Panc1 (cell line): ENCODE measurements around the gene LIN28A. TPM values are rescaled to one million over a fixed set of nuclear protein-coding genes. Genes with fewer than 3 reads are reported as not detected.

Source experiments
- ATAC-seq: fragments of 200-7000 bp; cut with Tn5 transposase; 2 replicates; pipeline ENCODE4 v1.9.1; 2020; ENCODE audit warnings: mild to moderate bottlenecking, moderate library complexity
- BruUV-seq: library from RNA; stranded (reverse); fragments of 400-500 nt; replicated peaks from 2 replicates; lab custom pipeline; 2021; lab: Mats Ljungman, UMichigan
- CTCF ChIA-PET: fragments of 300-600 bp; sonication (Branson Sonifier 250); formaldehyde crosslinking; loops from one replicate; lab custom pipeline; 2022; ENCODE audit warnings: antibody characterized with exemption; lab: Charles Lee
- POLR2A ChIA-PET: fragments of 300-600 bp; sonication (Branson Sonifier 250); formaldehyde crosslinking; loops from one replicate; lab custom pipeline; 2022; ENCODE audit warnings: antibody characterized with exemption; lab: Charles Lee
- DNase-seq: peaks from one replicate; pipeline ENCODE4 v3.0.0-alpha.2; 2010; ENCODE audit warnings: low read depth, low spot score
- H3K27ac ChIP-seq: 2 replicates; pipeline ENCODE4 v1.5.1; 2011; ENCODE audit warnings: mild to moderate bottlenecking, low read length, inconsistent platforms
- H3K27me3 ChIP-seq: fragments of 200-500 bp; sonication (Bioruptor generic); 2 replicates; pipeline ENCODE4 v1.6.0; 2014; ENCODE audit warnings: low read length, inconsistent platforms; ENCODE audit not compliant: control insufficient read depth, insufficient read depth
- H3K36me3 ChIP-seq: fragments of 200-500 bp; sonication (Bioruptor generic); 2 replicates; pipeline ENCODE4 v1.5.1; 2014; ENCODE audit warnings: inconsistent platforms, mild to moderate bottlenecking, low read length, moderate library complexity; ENCODE audit not compliant: control insufficient read depth, insufficient read depth
- H3K4me1 ChIP-seq: 2 replicates; pipeline ENCODE4 v1.5.1; 2011; ENCODE audit warnings: inconsistent platforms, mild to moderate bottlenecking, low read length, moderate library complexity; ENCODE audit not compliant: control insufficient read depth, insufficient read depth
- H3K4me3 ChIP-seq, 2 experiments: 2 replicates each; pipeline ENCODE4 v1.5.1; 2011 to 2012; ENCODE audit warnings: low read depth in 2 of 2, low read length in 2 of 2, mild to moderate bottlenecking in 2 of 2, inconsistent platforms in 1 of 2, moderate library complexity in 1 of 2
- H3K9me3 ChIP-seq: fragments of 200-500 bp; sonication (Bioruptor generic); 2 replicates; pipeline ENCODE4 v1.5.1; 2014; ENCODE audit warnings: low read depth, mild to moderate bottlenecking, inconsistent platforms, low read length, moderate library complexity; ENCODE audit not compliant: control insufficient read depth, insufficient read depth
- CTCF ChIP-seq: fragments of 450-650 bp; IDR thresholded peaks from 2 replicates; pipeline ENCODE4 v1.5.1; 2017; ENCODE audit warnings: mild to moderate bottlenecking
- POLR2AphosphoS5 ChIP-seq: IDR thresholded peaks from 2 replicates; pipeline ENCODE4 v1.6.1; 2012; ENCODE audit warnings: mild to moderate bottlenecking, low read depth, low read length, moderate library complexity
- REST ChIP-seq, 2 experiments: IDR thresholded peaks; 2 replicates each; pipeline ENCODE4 v1.6.1; 2011 to 2012; ENCODE audit warnings: low read depth in 2 of 2, control low read depth in 1 of 2, low read length in 1 of 2, mild to moderate bottlenecking in 1 of 2, moderate library complexity in 1 of 2; ENCODE audit not compliant: insufficient read depth in 1 of 2
- SIN3A ChIP-seq: IDR thresholded peaks from 2 replicates; pipeline ENCODE4 v1.6.1; 2012; ENCODE audit warnings: low read depth, mild to moderate bottlenecking, low read length, moderate library complexity, borderline replicate concordance; ENCODE audit not compliant: insufficient read depth
- TCF7L2 ChIP-seq: IDR thresholded peaks from 2 replicates; pipeline ENCODE4 v1.6.1; 2011; ENCODE audit warnings: mild to moderate bottlenecking, low read depth, low read length, inconsistent platforms
- in situ Hi-C: cut with HindIII; loops from 2 replicates; pipeline ENCODE4 v1.10.0; 2016; ENCODE audit warnings: low sequenced_read_pairs, low pct_unique_long_range_greater_than_20kb
- intact Hi-C: fragments of 100-400 bp; cut with micrococcal nuclease; formaldehyde crosslinking; loops from one replicate; pipeline ENCODE4 v1.10.0; 2022; ENCODE audit not compliant: unreplicated experiment
- total RNA-seq: library from RNA; stranded (reverse); gene quantifications from one replicate; pipeline ENCODE4 v1.2.1, GENCODE V29; 2021; ENCODE audit not compliant: unreplicated experiment

LIN28A gene
- total RNA-seq, 1 experiment from 2014 or later, result 0.64 TPM

GRCh38 chr1:26405281-26405915, 5.2 kb upstream of the LIN28A start:
- Histone ChIP-seq H3K27me3 (no peaks in the 10 kb centered on the region), H3K36me3 (no peaks in the 10 kb centered on the region), H3K27ac (no peak overlapping the region), H3K4me3 (no peak overlapping the region), H3K4me1 (peaks cover 8% of the 10 kb centered on the region), H3K9me3 (no peaks in the 10 kb centered on the region)
- BruUV-seq, result no TSS peak
- in situ Hi-C loops, result no loop called here
- intact Hi-C loops, result no loop called here
- ChIA-PET CTCF (interaction anchor here (0.6 to 1.6 kb wide), 2 partner anchors 12 to 1687 kb away, joined by 3 to 6 read pairs; no protein-coding TSS in a partner anchor), POLR2A (interaction anchor here (1.2 kb wide), 1 partner anchor 12 kb away, joined by 3 read pairs; no protein-coding TSS in a partner anchor)
- DNase-seq (peak; percentile 39), ATAC-seq (peak; percentile 47)
- TF ChIP-seq POLR2AphosphoS5, result no peak
- TF ChIP-seq TCF7L2, result no peak
- TF ChIP-seq REST (IDR thresholded peaks at IDR 0.05; ENCODE audit: insufficient read depth in 1 of 2, low read depth in 2 of 2, low read length in 1 of 2), result no peak
- TF ChIP-seq CTCF, result no peak

- CTCF ChIA-PET, result no interaction called here
- Histone ChIP-seq H3K27ac (no peak overlapping the region), H3K9me3 (no peaks in the 10 kb centered on the region), H3K4me1 (peaks cover 8% of the 10 kb centered on the region), H3K36me3 (no peaks in the 10 kb centered on the region), H3K27me3 (no peaks in the 10 kb centered on the region), H3K4me3 (no peak overlapping the region)
- POLR2A ChIA-PET, result no interaction called here
- peak; percentile 49; the same call in 1 of the 2 replicates for ATAC-seq
- peak; percentile 99 for TF ChIP-seq SIN3A
- TF ChIP-seq CTCF, result no peak
- TF ChIP-seq REST (IDR thresholded peaks at IDR 0.05; ENCODE audit: insufficient read depth in 1 of 2, low read depth in 2 of 2, low read length in 1 of 2), result peak; percentile 100
- TF ChIP-seq TCF7L2, result no peak
- 0 out of 2 replicates have a peak, but pooled peaks have one; percentile 23 for TF ChIP-seq POLR2AphosphoS5
- in situ Hi-C loops, result no loop called here
- no peak for DNase-seq
- BruUV-seq, result no TSS peak
- intact Hi-C loops, result no loop called here
Measured at GRCh38 chr1:26408604-26409003, 2.0 kb upstream of the LIN28A start.
